DND-41 (cell line): Measurements from ENCODE around the gene TBX4.

Source experiments
- CTCF ChIP-seq: IDR thresholded peaks from 2 replicates; pipeline ENCODE4 v1.5.1; 2012; ENCODE audit warnings: borderline replicate concordance, low read length, moderate library complexity, mild to moderate bottlenecking; ENCODE audit not compliant: poor library complexity, severe bottlenecking; ENCODE audit errors: extremely low read depth
- EZH2 ChIP-seq: IDR thresholded peaks from 3 replicates; pipeline ENCODE4 v1.6.1; 2012; ENCODE audit warnings: borderline replicate concordance, low read depth, mild to moderate bottlenecking, moderate library complexity, low read length, inconsistent platforms; ENCODE audit not compliant: severe bottlenecking

GRCh38 chr17:61514491-61514890 lies 62.3 kb downstream of the TBX4 start:
- TF ChIP-seq CTCF, result no peak
- no peak for TF ChIP-seq EZH2
